ENCODE data around the gene DUS1L.

DNA sequence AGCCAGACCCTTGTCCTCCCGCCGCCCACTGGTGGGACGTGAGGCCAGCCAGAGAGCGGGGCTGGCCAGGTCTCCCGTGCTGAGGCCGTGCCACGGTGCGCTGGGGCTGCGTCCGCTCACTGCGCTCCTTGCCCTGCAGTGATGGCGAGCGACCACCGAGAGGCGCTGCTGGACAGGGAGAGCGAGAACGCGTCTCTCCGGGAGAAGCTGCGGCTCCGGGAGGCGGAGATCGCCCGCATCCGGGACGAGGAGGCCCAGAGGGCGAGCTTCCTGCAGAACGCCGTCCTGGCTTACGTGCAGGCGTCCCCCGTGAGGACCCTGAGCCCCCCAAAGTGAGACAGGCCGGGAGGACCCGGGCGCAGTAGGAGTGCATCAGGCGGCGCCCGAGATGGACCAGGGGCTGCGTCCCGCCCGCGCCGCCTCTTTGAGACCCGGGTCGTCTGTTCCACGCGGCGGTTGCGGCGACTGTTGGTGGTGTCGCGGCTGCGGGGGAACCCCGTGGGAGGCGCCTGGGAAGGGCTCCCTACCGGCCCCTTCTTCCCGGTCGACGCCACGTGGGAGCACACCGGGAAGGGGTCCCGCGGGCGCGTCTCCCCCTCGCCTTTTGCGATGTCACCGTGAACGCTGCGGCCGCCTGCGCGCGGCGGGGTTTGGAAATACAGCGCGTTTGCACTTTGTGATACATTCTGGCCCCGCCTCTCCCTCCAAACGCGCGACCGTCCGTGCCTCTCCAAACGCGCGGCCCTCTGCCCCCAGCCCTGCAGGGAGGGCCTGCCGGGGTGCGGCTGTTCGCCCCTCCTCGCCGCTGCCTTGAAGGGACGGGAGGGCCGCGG is 34.9 kb downstream of the DUS1L start:
- TF ChIP-seq, protein P1, sequence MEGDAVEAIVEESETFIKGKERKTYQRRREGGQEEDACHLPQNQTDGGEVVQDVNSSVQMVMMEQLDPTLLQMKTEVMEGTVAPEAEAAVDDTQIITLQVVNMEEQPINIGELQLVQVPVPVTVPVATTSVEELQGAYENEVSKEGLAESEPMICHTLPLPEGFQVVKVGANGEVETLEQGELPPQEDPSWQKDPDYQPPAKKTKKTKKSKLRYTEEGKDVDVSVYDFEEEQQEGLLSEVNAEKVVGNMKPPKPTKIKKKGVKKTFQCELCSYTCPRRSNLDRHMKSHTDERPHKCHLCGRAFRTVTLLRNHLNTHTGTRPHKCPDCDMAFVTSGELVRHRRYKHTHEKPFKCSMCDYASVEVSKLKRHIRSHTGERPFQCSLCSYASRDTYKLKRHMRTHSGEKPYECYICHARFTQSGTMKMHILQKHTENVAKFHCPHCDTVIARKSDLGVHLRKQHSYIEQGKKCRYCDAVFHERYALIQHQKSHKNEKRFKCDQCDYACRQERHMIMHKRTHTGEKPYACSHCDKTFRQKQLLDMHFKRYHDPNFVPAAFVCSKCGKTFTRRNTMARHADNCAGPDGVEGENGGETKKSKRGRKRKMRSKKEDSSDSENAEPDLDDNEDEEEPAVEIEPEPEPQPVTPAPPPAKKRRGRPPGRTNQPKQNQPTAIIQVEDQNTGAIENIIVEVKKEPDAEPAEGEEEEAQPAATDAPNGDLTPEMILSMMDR (conservative IDR thresholded peaks at IDR 0.05; ENCODE audit: low read length) = peak; percentile 68
- TF ChIP-seq EZH2phosphoT487 (IDR thresholded peaks at IDR 0.05; ENCODE audit: borderline replicate concordance) = no peak
